ENCODE measurements around the gene CDHR5.

Gene CDHR5

DNA sequence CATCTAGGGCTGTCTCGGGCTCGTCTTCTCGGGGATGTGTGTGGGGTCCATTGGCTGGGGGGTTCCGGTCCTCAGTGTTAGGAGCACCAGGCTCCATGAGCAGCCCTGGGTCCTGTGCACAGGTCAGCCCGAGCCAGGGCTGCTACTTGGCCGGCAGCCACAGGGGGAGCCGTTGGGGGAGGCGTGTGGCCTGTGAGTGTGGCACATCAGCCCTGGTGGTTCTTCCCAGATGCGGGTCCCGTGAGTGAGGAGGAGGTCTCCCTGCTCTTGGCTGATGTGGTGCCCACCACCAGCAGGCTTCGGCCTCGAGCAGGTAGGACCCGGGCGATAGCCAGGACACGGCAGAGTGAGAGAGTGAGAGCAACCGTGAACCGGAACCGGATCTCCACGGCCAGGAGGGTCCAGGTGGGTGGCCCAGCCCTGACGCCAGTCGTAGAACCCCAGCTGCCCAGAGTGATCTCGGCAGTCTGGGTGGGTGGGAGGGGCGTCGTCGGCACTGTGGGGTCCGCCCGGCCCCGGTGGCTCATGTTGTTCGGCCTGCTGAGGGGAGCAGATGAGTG lies 27.5 kb downstream of the CDHR5 start:
- TF ChIP-seq, protein P1, sequence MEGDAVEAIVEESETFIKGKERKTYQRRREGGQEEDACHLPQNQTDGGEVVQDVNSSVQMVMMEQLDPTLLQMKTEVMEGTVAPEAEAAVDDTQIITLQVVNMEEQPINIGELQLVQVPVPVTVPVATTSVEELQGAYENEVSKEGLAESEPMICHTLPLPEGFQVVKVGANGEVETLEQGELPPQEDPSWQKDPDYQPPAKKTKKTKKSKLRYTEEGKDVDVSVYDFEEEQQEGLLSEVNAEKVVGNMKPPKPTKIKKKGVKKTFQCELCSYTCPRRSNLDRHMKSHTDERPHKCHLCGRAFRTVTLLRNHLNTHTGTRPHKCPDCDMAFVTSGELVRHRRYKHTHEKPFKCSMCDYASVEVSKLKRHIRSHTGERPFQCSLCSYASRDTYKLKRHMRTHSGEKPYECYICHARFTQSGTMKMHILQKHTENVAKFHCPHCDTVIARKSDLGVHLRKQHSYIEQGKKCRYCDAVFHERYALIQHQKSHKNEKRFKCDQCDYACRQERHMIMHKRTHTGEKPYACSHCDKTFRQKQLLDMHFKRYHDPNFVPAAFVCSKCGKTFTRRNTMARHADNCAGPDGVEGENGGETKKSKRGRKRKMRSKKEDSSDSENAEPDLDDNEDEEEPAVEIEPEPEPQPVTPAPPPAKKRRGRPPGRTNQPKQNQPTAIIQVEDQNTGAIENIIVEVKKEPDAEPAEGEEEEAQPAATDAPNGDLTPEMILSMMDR (IDR thresholded peaks at IDR 0.05; ENCODE audit: control extremely low read depth, extremely low read depth, low read depth, missing control alignments) = no peak
- no peak for DNase-seq (ENCODE audit: extremely low spot score)
- ChIA-PET POLR2A (no interaction called here), CTCF (no interaction called here)

DNA sequence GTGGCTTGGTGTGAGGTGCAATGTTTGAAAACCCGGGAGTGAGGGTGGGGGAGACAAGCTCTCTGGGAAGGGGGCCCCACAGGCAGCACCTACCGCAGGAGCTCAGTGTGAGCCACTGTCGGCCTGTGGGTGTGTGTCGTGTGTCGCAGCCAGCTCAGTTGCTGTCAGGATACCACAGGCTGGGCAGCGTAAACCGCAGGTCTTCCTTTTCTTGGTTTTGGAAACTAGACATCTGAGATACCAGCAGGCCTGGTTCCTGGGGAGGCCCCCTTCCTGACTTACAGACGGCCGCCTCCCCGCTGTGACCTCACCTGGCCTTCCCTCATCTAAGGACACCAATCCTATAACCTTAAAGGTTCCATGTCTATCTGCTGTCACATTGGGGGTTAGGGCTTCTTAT lies 28.4 kb downstream of the CDHR5 start:
- ChIA-PET CTCF (no interaction called here), POLR2A (no interaction called here)
- no peak for DNase-seq (ENCODE audit: extremely low spot score)
- TF ChIP-seq, protein P1 (IDR thresholded peaks at IDR 0.05; ENCODE audit: control extremely low read depth, extremely low read depth, low read depth, missing control alignments) = no peak

GRCh38 chr11:595400-595799 lies 29.4 kb downstream of the CDHR5 start:
- POLR2A ChIA-PET = interaction anchor here (0.6 kb wide), 1 partner anchor 11 kb away, joined by 10 read pairs; no protein-coding TSS in a partner anchor
- CTCF ChIA-PET = no interaction called here
- TF ChIP-seq, protein P1 (IDR thresholded peaks at IDR 0.05; ENCODE audit: control extremely low read depth, extremely low read depth, low read depth, missing control alignments) = no peak
- DNase-seq (ENCODE audit: extremely low spot score) = no peak

- ChIA-PET CTCF (no interaction called here), POLR2A (no interaction called here)
- TF ChIP-seq, protein P1 (IDR thresholded peaks at IDR 0.05; ENCODE audit: control extremely low read depth, extremely low read depth, low read depth, missing control alignments) = no peak
- DNase-seq (ENCODE audit: extremely low spot score) = no peak
Observed at GRCh38 chr11:593347-593746, 31.4 kb downstream of the CDHR5 start.

DNA sequence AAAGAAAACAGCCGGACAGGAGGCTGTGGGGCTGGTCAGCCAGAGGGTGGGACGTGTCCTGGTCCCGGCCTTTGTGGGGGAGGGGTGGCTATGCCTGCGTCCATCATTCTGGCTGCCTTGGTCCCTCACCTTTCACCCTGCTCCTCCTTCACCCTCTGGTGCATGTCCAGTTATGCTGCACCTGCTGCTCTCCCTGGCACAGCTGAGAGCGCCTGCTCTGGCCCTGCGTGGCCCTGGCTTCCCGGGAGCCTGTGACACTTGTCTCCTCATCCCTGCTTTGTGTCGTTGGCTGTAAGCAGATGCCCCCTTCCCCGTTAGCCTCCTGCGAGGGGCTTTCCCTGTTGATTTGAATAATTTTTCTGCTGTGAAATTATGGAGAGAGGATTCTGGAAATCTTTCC lies 31.8 kb downstream of the CDHR5 start:
- TF ChIP-seq, protein P1 (IDR thresholded peaks at IDR 0.05; ENCODE audit: control extremely low read depth, extremely low read depth, low read depth, missing control alignments) = no peak
- ChIA-PET CTCF (no interaction called here), POLR2A (no interaction called here)
- no peak for DNase-seq (ENCODE audit: extremely low spot score)

DNA sequence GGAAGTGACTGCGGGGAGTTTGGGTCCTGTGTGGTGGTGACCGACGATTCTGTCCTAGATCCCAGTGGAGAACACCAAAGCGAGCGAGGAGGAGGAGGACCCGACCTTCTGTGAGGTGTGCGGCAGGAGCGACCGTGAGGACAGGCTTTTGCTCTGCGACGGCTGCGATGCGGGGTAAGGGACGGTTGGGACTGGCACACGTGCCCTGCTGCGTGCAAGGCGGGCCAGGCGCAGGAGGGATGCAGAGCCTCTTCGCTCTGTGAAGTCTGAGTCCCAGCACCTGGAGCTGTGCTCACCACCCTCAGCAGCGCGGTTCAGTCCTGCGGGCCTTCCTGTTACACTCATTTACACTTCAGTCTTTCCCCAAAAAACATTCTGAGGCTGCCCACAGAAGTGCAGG lies 32.3 kb downstream of the CDHR5 start:
- POLR2A ChIA-PET = no interaction called here
- DNase-seq (ENCODE audit: extremely low spot score) = no peak
- TF ChIP-seq, protein P1 (IDR thresholded peaks at IDR 0.05; ENCODE audit: control extremely low read depth, extremely low read depth, low read depth, missing control alignments) = no peak
- CTCF ChIA-PET = no interaction called here

Data from GM10248 (cell line).